Ramos (cell line): ENCODE results near the gene SLC35E3.

ENCODE experiments used
- in situ Hi-C: fragments of 300-500 bp; cut with MboI; formaldehyde crosslinking; loops from one replicate; pipeline ENCODE4 v1.14.3; 2022; ENCODE audit warnings: low sequenced_read_pairs; ENCODE audit not compliant: unreplicated experiment

The SLC35E3 gene

GRCh38 chr12:68745904-68746571 lies at the start of gene SLC35E3:
Gene SLC35E3 (plus strand): TSS chr12:68746176. CDS start chr12:68746378, 202 bp downstream.
- in situ Hi-C loops, result no loop called here

DNA sequence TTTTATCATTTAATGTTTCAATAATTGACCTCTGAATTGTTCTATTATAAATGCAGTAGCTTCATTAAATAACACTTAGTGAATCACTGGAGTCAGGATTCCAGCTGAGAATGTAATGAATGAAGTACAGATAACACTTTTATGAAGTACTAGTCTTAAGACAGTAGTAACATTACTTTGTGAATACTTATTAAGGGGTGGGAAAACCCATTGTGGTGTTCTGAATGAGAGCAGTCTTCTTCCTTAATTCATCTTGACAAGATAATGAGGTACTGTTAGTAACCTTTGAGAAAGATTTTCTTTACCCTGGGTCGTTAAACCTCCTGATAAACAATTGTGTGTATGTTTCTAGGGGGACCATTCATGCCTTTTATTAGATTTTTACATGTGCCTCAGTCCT lies 46.5 kb upstream of the SLC35E3 start:
- in situ Hi-C loops, result loop anchor here (25.0 kb wide), 1 partner anchor 337 kb away; no protein-coding TSS in a partner anchor

DNA sequence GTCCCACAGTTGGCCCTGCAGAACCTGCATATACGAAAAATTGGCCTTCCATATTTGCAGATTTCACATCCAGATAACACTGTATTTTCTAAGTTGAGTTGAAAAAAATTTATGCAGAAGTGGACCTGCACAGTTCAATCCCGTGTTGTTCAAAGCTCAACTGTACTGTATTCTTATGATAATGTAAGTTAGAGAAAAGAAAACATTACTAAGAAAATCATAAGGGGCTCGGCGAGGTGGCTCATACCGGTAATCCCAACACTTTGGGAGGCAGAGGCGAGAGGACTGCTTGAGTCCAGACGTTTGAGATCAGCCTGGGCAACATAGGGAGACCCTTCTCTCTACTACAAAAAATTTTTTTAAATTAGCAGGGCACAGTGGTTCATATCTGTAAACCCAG lies 18.2 kb upstream of the SLC35E3 start:
- in situ Hi-C loops, result no loop called here

DNA sequence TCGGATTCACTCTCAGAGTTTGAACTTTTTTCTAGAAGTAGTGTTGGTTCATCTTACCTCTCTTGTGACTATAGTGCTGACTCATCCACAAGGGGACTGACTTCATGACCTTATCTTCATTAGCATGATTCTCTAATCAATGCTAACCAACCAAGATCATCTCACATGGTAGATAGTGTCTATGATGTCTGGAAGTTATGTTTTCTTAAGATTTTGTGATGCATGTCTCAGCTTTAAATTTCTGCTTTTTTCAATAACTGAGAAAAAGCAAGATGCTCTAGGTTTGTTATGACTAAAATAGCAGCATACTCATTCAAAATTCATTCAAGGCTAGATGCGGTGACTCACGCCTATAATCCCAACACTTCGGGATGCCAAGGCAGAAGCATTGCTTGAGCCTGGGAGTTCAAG lies 12.3 kb upstream of the SLC35E3 start:
- in situ Hi-C loops, result no loop called here

GRCh38 chr12:68739891-68740290 lies 6.1 kb upstream of the SLC35E3 start:
- in situ Hi-C loops, result no loop called here

DNA sequence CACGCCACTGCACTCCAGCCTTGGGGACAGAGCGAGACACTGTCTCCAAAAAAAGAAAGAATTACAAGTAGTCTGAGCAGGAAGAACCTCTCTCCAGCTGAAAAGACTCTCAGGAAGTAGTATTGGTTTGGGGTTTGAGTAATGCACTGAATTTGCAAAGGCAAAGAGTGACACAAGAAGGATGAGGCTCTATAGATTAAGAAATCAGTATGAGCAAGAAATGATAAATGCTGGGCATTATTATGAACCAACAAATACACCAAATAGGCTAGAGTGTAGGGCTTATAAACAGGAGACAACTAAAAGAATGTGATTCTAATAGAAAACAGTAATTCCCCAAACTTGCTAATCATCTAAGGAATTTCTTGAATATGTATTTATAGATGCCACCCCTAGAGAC lies 2.6 kb upstream of the SLC35E3 start:
- in situ Hi-C loops, result no loop called here

GRCh38 chr12:68745376-68745903 lies 536 bp upstream of the SLC35E3 start:
- in situ Hi-C loops, result no loop called here

GRCh38 chr12:68746572-68747180 lies 700 bp downstream of the SLC35E3 start:
- in situ Hi-C loops, result no loop called here

DNA sequence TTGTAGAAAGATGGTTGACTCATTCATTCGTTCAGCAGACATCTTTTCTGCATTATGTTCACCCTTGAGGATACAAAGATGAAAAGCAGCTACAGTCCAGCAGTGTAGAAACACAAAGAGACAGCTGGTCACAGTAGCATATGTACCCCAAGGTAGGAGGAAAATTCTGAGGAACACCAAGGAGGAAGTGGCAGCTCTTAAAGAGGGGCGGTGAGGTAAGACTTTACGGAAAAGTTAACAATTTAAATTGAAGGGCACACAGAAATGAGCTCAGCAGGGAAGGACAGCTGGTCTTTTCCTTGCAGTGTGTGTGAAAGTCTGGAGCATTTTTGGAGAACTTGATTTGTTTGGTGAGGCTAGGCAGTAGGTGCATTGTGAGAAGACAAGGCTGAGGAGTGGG lies 3.5 kb downstream of the SLC35E3 start:
- in situ Hi-C loops, result no loop called here

GRCh38 chr12:68749861-68750260 lies 3.9 kb downstream of the SLC35E3 start:
- in situ Hi-C loops, result no loop called here

GRCh38 chr12:68750506-68750905 lies 4.5 kb downstream of the SLC35E3 start:
- in situ Hi-C loops, result no loop called here

DNA sequence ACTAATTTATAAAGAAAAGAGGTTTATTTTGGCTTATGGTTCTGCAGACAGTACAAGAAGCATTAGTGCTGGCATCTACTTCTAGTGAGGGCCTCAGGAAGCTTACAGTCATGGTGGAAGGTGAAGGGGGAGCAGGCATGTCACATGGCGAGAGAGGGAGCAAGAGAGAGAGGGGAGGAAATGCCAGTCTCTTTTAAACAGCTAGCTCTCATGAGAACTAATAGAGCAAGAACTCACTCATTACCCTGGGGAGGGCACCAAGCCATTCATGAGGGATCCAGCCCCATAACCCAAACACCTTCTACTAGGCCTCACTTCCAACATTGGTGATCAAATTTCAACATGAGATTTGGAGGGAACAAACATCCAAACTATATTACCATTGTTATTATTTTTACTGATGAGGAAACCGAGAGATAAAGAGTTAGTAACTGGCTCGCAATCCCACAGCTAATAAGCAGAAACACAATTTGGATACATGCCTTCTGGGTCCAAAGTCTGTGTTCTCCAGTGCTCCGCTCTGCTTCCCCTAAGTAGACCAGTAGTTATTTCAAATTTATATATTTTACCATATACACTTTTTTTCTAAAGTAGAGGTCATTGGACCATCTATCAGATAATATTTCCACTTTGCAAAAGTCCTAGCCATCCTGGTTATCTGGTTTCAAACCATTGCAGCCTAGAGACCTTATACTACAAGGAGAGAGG lies 9.7 kb downstream of the SLC35E3 start:
- in situ Hi-C loops, result no loop called here

DNA sequence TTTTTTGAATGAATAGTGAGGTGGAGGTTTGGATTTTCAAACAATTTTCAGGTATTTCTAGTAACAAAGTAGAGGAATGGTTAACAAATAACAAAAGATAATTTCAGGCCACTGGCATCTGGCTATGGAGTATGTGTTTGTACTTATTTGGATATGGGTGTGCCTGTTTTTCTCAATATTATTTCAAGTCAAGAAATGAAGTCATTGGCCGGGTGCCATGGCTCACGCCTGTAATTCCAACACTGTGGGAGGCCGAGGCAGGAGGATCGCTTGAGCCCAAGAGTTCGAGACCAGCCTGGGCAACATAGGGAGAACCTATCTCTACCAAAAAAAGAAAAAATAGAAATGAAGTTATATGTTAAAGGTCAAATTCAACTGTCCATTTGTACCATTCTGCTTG lies 13.9 kb downstream of the SLC35E3 start:
- in situ Hi-C loops, result no loop called here

GRCh38 chr12:68760806-68761441 lies 14.9 kb downstream of the SLC35E3 start:
- in situ Hi-C loops, result no loop called here

GRCh38 chr12:68761442-68761812 lies 15.5 kb downstream of the SLC35E3 start:
- in situ Hi-C loops, result no loop called here

DNA sequence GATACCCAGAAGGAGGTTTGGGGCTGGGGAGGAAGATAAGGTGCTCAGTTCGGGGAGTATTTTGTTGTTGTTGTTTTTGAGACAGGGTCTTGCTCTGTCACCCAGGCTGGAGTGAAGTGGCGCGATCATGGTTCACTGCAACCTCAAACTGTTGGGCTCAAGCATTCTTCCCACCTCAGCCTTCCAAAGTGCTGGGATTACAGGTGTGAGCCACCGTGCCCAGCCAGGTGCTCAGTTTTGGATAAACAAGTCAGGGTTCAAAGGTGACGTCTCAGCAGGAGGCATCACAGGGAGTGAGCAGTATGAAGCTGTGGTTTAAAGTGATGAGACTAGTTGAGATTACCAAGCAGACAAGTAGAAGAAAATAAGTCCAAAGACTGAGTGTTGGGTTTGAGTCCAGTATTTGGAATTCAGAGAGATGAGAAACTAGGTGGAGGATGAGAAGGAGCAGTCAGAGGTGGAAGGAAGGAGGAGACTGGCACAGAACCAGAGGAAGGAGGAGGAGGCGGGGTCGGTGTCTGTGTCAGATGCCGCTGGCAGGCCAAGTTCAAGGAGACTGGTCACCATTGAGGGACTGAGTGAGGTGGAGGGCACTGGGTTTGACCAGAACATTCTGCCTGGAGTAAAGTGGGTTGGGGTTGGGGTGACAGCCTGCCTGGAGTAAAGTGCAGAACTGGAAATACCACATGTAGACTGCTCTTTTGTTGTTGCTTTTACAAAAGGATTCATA lies 16.1 kb downstream of the SLC35E3 start:
- in situ Hi-C loops, result no loop called here

- in situ Hi-C loops, result no loop called here
Observed at GRCh38 chr12:68762691-68763090, 16.7 kb downstream of the SLC35E3 start.

DNA sequence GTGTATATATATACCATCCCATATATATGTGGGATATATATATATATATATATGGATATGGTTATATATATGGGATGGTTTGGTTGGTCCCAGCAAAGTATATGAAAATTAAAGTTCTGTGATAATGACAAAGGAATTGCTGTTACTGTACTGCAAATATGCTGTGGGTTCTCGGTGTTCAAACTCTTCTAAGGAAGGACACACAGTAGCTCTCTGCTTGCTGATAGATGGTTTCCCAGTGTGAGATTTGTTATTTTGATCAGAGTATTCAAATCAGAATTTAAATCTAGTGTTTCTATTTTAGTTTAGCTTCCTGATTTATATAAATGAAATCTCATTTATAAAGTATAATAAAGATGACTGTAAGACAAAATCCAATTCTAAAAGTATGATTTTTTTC lies 19.7 kb downstream of the SLC35E3 start:
- in situ Hi-C loops, result no loop called here

- in situ Hi-C loops, result no loop called here
Observed at GRCh38 chr12:68766646-68767045, 20.7 kb downstream of the SLC35E3 start.

GRCh38 chr12:68767191-68767590 lies 21.2 kb downstream of the SLC35E3 start:
- in situ Hi-C loops, result no loop called here
